Smooth muscle cell (in vitro differentiated cells): ENCODE results near the gene WDR83. TPM values are rescaled to one million over a fixed set of nuclear protein-coding genes. Genes with fewer than 3 reads are reported as not detected.

Experiments used
- DNase-seq: peaks from one replicate; lab custom pipeline; 2025; ENCODE audit not compliant: unreplicated experiment; lab: John Stamatoyannopoulos, UW
- H2AFZ ChIP-seq: fragments of 200-600 bp; sonication (generic); 2 replicates; pipeline ENCODE4 v1.6.0; 2016; ENCODE audit warnings: antibody characterized with exemption, low read depth, mild to moderate bottlenecking
- H3F3A ChIP-seq: fragments of 200-600 bp; sonication (generic); 2 replicates; pipeline ENCODE4 v1.6.0; 2017; ENCODE audit warnings: antibody characterized with exemption, low read depth
- H3K27ac ChIP-seq: fragments of 200-600 bp; sonication (generic); 2 replicates; pipeline ENCODE4 v1.5.1; 2016; ENCODE audit warnings: low read depth, mild to moderate bottlenecking
- H3K27me3 ChIP-seq: fragments of 200-600 bp; sonication (generic); 2 replicates; pipeline ENCODE4 v1.6.1; 2016; ENCODE audit warnings: low read depth, mild to moderate bottlenecking
- H3K36me3 ChIP-seq: fragments of 200-600 bp; sonication (generic); 2 replicates; pipeline ENCODE4 v1.5.1; 2016; ENCODE audit warnings: low read depth
- H3K4me1 ChIP-seq: fragments of 200-600 bp; sonication (generic); 2 replicates; pipeline ENCODE4 v1.5.1; 2016; ENCODE audit warnings: low read depth
- H3K4me2 ChIP-seq: fragments of 200-600 bp; sonication (generic); 2 replicates; pipeline ENCODE4 v1.6.0; 2016; ENCODE audit warnings: mild to moderate bottlenecking
- H3K4me3 ChIP-seq: fragments of 200-600 bp; sonication (generic); 2 replicates; pipeline ENCODE4 v1.5.1; 2016; ENCODE audit warnings: mild to moderate bottlenecking
- H3K79me2 ChIP-seq: fragments of 200-600 bp; sonication (generic); 2 replicates; pipeline ENCODE4 v1.6.0; 2016; ENCODE audit warnings: low read depth, mild to moderate bottlenecking
- H3K9ac ChIP-seq: fragments of 200-600 bp; sonication (generic); 2 replicates; pipeline ENCODE4 v1.6.0; 2016; ENCODE audit warnings: low read depth
- H3K9me3 ChIP-seq: fragments of 200-600 bp; sonication (generic); replicated peaks from 2 replicates; pipeline ENCODE4 v1.5.1; 2016; ENCODE audit warnings: low read depth
- H4K20me1 ChIP-seq: fragments of 200-600 bp; sonication (generic); 2 replicates; pipeline ENCODE4 v1.6.0; 2016; ENCODE audit warnings: low read depth
- CTCF ChIP-seq: fragments of 200-600 bp; sonication (generic); IDR thresholded peaks from 2 replicates; pipeline ENCODE4 v1.5.1; 2017; ENCODE audit warnings: borderline replicate concordance, mild to moderate bottlenecking, antibody characterized with exemption; ENCODE audit not compliant: insufficient read depth, poor library complexity, severe bottlenecking
- WGBS: methylation state at CpG from one replicate; pipeline ENCODE4 v1.1.7; 2016; ENCODE audit warnings: low lambda C conversion rate; 5-methylcytosine and 5-hydroxymethylcytosine counted together
- polyA plus RNA-seq: library from polyadenylated mRNA; unstranded; fragments of >200 nt; fragmentation: Nextera tagmentation; extraction: Ambion mirVana; gene quantifications from 2 replicates; pipeline ENCODE4 v1.2.1, GENCODE V29; 2016
- total RNA-seq: library from RNA; depleted of rRNA; stranded (reverse); fragments of >200 nt; gene quantifications from 2 replicates; pipeline ENCODE4 v1.2.3, GENCODE V29; 2014

WDR83 gene
- total and polyA plus RNA-seq, 2 experiments from 2014 or later = 12.4 to 21.6 TPM

- H3K4me1 ChIP-seq = peaks cover 6% of the 10 kb centered on the region
- no peak overlapping the region for H3K4me2 ChIP-seq
- H3F3A ChIP-seq = peaks cover under 1% of the 10 kb centered on the region
- no peaks in the 10 kb centered on the region for H4K20me1 ChIP-seq
- TF ChIP-seq CTCF = no peak
- no peak for DNase-seq
- H3K4me3 ChIP-seq = no peak overlapping the region
- no peaks in the 10 kb centered on the region for H3K36me3 ChIP-seq
- H2AFZ ChIP-seq = no peak overlapping the region
- H3K27me3 ChIP-seq = no peaks in the 10 kb centered on the region
- 98% methylated on average over 5 of the region's 5 CpGs for WGBS
- no peak overlapping the region for H3K9ac ChIP-seq
- no peak overlapping the region for H3K27ac ChIP-seq
- H3K9me3 ChIP-seq = no peaks in the 10 kb centered on the region
- no peaks in the 10 kb centered on the region for H3K79me2 ChIP-seq
Measured at GRCh38 chr19:12692960-12693359, 26.4 kb downstream of the WDR83 start.

DNA sequence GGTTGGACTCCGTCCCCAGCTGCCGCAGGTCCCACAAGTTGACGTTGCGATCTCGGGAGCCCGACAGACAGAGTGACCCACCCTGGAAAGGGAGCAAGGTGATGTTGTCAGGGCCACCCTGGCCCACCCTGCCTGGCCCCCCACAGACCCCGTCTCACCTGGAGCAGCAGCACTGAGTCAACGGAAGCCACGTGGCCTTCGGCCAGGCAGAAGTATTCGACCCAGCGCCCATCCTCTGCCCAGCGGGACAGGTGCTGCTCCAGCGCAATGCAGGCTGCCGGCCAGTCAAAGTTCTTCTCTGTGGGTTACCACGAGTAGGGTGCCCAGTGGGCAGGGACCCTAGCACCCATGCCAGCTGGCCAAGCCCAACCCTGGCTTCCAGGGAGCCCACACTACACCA, 28.0 kb downstream of the WDR83 start:
- no peak for TF ChIP-seq CTCF
- Histone ChIP-seq H3F3A (peaks cover 6% of the 10 kb centered on the region), H4K20me1 (no peaks in the 10 kb centered on the region), H3K4me2 (no peak overlapping the region), H3K4me3 (no peak overlapping the region), H2AFZ (no peak overlapping the region), H3K27me3 (no peaks in the 10 kb centered on the region), H3K27ac (no peak overlapping the region), H3K9ac (no peak overlapping the region), H3K4me1 (peaks cover 6% of the 10 kb centered on the region), H3K36me3 (no peaks in the 10 kb centered on the region), H3K79me2 (no peaks in the 10 kb centered on the region), H3K9me3 (no peaks in the 10 kb centered on the region)
- no peak for DNase-seq
- WGBS = 96% methylated on average over 16 of the region's 16 CpGs

DNA sequence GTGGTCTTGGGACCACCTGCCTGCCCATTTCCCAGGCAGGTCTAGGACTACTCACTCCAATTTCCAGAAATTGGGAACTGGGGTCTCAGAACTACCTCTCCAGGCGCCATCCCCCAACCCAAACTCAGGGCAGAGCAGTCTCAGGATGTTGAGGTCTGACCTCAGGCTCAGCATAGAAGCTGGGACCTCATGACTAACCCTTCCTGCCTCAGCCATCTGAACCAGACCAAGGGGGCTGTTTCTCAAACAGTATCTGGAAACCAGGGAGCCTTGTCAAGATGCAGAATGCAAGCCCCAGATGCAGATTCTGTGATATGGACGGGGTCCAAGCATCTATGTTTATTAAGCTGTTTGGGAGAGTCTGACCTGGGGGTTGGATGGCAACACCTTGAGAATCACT, 28.5 kb downstream of the WDR83 start:
- no peaks in the 10 kb centered on the region for H3K36me3 ChIP-seq
- H3K9me3 ChIP-seq = no peaks in the 10 kb centered on the region
- H3K27me3 ChIP-seq = no peaks in the 10 kb centered on the region
- no peak for DNase-seq
- H3K4me3 ChIP-seq = no peak overlapping the region
- no peak overlapping the region for H3K27ac ChIP-seq
- H3K4me2 ChIP-seq = peak overlapping the region; percentile 95
- peaks cover 6% of the 10 kb centered on the region for H3F3A ChIP-seq
- peak overlapping the region; percentile 92 for H3K9ac ChIP-seq
- H3K79me2 ChIP-seq = no peaks in the 10 kb centered on the region
- H4K20me1 ChIP-seq = no peaks in the 10 kb centered on the region
- no peak for TF ChIP-seq CTCF
- WGBS = 76% methylated on average over 2 of the region's 2 CpGs
- peaks cover 6% of the 10 kb centered on the region for H3K4me1 ChIP-seq
- no peak overlapping the region for H2AFZ ChIP-seq

DNA sequence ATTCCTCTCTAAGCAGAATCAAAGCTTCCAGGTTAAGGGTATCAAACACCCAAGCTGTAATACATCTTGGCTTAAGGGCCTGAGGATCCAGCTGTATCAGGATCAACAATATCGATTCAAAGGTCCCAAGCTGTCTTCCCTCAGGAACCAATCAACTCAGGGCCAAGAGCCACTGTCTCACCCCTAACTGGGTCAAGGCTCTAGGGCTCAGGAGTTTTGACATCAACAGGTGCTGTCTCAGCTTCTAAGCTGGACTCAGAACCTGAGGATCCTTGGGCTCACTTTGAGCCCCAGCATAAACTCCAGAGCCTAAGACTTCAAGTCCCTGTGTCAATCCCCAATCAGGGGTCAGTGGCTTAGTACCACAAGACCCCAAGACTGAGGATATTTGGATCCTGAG, 28.9 kb downstream of the WDR83 start:
- Histone ChIP-seq H3K9ac (peak overlapping the region; percentile 92), H3K4me1 (peaks cover 6% of the 10 kb centered on the region), H3K4me2 (peak overlapping the region; percentile 95), H3K4me3 (peak overlapping the region; percentile 90), H2AFZ (no peak overlapping the region), H3K27me3 (no peaks in the 10 kb centered on the region), H3K9me3 (no peaks in the 10 kb centered on the region), H3F3A (peaks cover 6% of the 10 kb centered on the region), H3K36me3 (no peaks in the 10 kb centered on the region), H4K20me1 (no peaks in the 10 kb centered on the region), H3K27ac (no peak overlapping the region), H3K79me2 (no peaks in the 10 kb centered on the region)
- DNase-seq = no peak
- 93% methylated on average over 1 of the region's 1 CpG for WGBS
- no peak for TF ChIP-seq CTCF
